ENCODE data around the gene GDA.

The GDA gene

DNA sequence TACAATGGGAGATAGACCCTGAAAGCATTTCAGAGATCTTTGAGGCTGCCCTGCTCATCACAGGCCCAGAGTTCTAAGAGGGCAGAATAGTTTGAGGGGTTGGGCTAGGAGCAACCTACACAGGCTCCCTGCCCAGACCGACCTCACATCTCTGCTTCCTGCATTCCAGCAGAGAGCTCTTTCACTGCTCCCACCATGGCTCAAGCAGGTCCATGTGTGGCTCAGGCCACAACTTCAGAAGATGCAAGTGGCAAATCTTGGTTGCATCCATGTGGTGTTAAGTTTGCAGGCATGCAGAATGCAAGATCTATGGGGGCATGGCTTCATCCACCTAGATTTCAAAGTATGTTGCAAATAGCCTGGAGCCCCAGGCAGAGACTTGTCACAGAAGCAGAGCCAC lies 39.0 kb downstream of the GDA start:
- TF ChIP-seq POLR2AphosphoS5 (IDR thresholded peaks at IDR 0.05; ENCODE audit: low read depth, low read length), result no peak
- no peak for TF ChIP-seq SIN3A (IDR thresholded peaks at IDR 0.05; ENCODE audit: borderline replicate concordance, insufficient read depth, low read length)
- TF ChIP-seq TAF1 (IDR thresholded peaks at IDR 0.05; ENCODE audit: borderline replicate concordance, insufficient read depth, low read length), result no peak
- TF ChIP-seq REST (IDR thresholded peaks at IDR 0.05; ENCODE audit: insufficient read depth in 1 of 2, low read depth in 2 of 2, low read length in 2 of 2), result no peak
- TF ChIP-seq FOXP2 (optimal IDR thresholded peaks at IDR 0.05; ENCODE audit: borderline replicate concordance, extremely low read depth, extremely low read length, insufficient read depth), result no peak

DNA sequence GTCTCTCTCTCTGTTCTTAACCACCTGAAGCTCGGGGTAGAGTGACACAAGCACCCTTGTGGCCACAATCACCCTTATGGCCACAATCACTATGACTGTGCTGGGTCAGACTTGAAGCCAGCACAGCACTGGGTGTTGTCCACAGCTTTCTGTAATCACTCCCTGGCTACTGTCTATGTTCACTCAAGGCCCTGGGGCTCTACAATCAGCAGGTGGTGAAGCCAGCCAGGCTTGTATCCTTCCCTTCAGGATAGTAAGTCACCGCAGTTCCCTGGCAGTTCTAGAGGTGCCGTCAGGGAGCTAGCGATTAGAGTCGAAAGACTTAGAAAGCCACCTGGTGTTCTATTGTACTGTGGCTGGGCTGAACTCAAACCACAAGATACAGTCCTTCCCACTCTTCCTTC lies 44.2 kb downstream of the GDA start:
- TF ChIP-seq TAF1 (IDR thresholded peaks at IDR 0.05; ENCODE audit: borderline replicate concordance, insufficient read depth, low read length) (no peak), POLR2AphosphoS5 (IDR thresholded peaks at IDR 0.05; ENCODE audit: low read depth, low read length) (no peak), FOXP2 (optimal IDR thresholded peaks at IDR 0.05; ENCODE audit: borderline replicate concordance, extremely low read depth, extremely low read length, insufficient read depth) (no peak), REST (IDR thresholded peaks at IDR 0.05; ENCODE audit: insufficient read depth in 1 of 2, low read depth in 2 of 2, low read length in 2 of 2) (no peak), SIN3A (IDR thresholded peaks at IDR 0.05; ENCODE audit: borderline replicate concordance, insufficient read depth, low read length) (no peak)

DNA sequence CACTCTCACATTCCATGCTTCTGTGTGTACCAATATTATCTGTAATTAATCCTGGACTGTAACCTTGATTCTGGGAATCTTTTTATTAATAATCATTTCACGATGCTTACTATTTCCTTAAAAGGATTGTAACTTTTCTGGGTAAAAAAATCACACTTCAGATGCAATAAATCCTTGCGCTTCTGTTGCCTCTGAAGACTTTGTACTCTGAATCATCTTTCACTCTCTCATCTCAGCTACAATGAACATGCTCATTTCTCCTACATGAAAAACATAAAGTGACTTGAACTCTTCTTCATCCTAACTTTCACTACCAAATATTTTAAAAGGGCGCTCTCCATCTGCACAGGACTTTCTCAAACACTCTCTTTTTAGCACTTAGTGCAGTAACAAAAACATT lies 50.0 kb downstream of the GDA start:
- TF ChIP-seq FOXP2 (optimal IDR thresholded peaks at IDR 0.05; ENCODE audit: borderline replicate concordance, extremely low read depth, extremely low read length, insufficient read depth) (no peak), SIN3A (IDR thresholded peaks at IDR 0.05; ENCODE audit: borderline replicate concordance, insufficient read depth, low read length) (no peak), TAF1 (IDR thresholded peaks at IDR 0.05; ENCODE audit: borderline replicate concordance, insufficient read depth, low read length) (no peak), REST (IDR thresholded peaks at IDR 0.05; ENCODE audit: insufficient read depth in 1 of 2, low read depth in 2 of 2, low read length in 2 of 2) (no peak), POLR2AphosphoS5 (IDR thresholded peaks at IDR 0.05; ENCODE audit: low read depth, low read length) (no peak)

DNA sequence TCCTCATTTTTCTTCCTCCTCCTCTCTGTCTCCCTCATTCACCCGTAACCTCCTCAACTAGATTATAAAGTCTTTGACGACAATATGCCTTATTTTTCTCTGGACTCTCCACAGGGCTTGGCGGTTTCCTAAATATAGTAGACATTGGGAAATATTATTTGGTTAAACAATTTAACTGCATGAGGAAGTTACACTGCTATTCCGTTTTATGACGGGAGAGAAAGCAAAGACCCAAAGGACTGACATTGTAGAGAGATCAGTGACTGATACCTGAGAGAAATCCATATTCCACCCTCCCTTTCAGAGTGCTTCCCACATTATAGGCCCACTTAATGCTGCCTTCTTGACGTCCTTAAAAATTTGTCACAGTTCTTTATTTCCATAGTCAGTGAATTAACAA lies 51.2 kb downstream of the GDA start:
- no peak for TF ChIP-seq POLR2AphosphoS5 (IDR thresholded peaks at IDR 0.05; ENCODE audit: low read depth, low read length)
- no peak for TF ChIP-seq FOXP2 (optimal IDR thresholded peaks at IDR 0.05; ENCODE audit: borderline replicate concordance, extremely low read depth, extremely low read length, insufficient read depth)
- no peak for TF ChIP-seq TAF1 (IDR thresholded peaks at IDR 0.05; ENCODE audit: borderline replicate concordance, insufficient read depth, low read length)
- TF ChIP-seq SIN3A (IDR thresholded peaks at IDR 0.05; ENCODE audit: borderline replicate concordance, insufficient read depth, low read length), result no peak
- no peak for TF ChIP-seq REST (IDR thresholded peaks at IDR 0.05; ENCODE audit: insufficient read depth in 1 of 2, low read depth in 2 of 2, low read length in 2 of 2)

DNA sequence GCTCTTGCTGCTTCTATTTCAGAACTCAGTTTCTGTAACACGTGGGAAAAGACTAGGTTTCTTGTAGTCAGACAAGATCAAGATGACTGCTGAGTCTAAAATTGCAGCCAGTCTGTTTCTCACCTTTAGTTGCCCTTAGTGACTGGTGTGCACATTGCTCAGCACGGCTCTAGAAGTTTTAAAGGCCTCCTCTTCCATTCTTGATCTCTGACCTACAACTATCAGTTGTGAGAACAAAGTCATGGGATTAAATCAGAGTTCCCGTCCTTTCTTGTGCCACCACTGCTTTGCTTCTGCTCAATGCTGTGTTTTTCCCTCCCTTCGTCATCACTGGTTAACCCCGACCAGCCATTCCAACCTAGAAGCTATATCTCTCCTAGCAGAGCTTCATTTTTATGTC lies 52.8 kb downstream of the GDA start:
- TF ChIP-seq POLR2AphosphoS5 (IDR thresholded peaks at IDR 0.05; ENCODE audit: low read depth, low read length) (no peak), FOXP2 (optimal IDR thresholded peaks at IDR 0.05; ENCODE audit: borderline replicate concordance, extremely low read depth, extremely low read length, insufficient read depth) (no peak), SIN3A (IDR thresholded peaks at IDR 0.05; ENCODE audit: borderline replicate concordance, insufficient read depth, low read length) (no peak), TAF1 (IDR thresholded peaks at IDR 0.05; ENCODE audit: borderline replicate concordance, insufficient read depth, low read length) (no peak), REST (IDR thresholded peaks at IDR 0.05; ENCODE audit: insufficient read depth in 1 of 2, low read depth in 2 of 2, low read length in 2 of 2) (no peak)

Measured in PFSK-1 (cell line).